ENCODE results near the gene USP11. TPM values are rescaled to one million over a fixed set of nuclear protein-coding genes. Genes with fewer than 3 reads are reported as not detected.

USP11 gene
- total RNA-seq, 2 donors from 2014 or later = 113 to 214 TPM

- Mint-ChIP-seq H3K27me3 (ENCODE audit: insufficient read depth) (no peaks in the 10 kb centered on the region), H3K9me3 (no peaks in the 10 kb centered on the region), H3K27ac (no peak overlapping the region), H3K4me3 (no peak overlapping the region), H3K4me1 (peaks cover 5% of the 10 kb centered on the region), H3K36me3 (ENCODE audit: low read depth) (peaks cover 85% of the 10 kb centered on the region)
- Histone ChIP-seq H3K27me3 (ENCODE audit: control insufficient read depth, insufficient read depth, low read length, poor library complexity, severe bottlenecking) (no peaks in the 10 kb centered on the region), H3K4me3 (ENCODE audit: low read length) (no peak overlapping the region), H3K4me1 (ENCODE audit: control insufficient read depth, insufficient read depth, low read length) (no peaks in the 10 kb centered on the region), H3K27ac (ENCODE audit: low read depth, low read length) (no peak overlapping the region), H3K9me3 (ENCODE audit: control insufficient read depth, low read length) (no peaks in the 10 kb centered on the region), H3K9ac (ENCODE audit: extremely low read depth, low read length, poor library complexity, severe bottlenecking) (no peak overlapping the region), H3K36me3 (ENCODE audit: control insufficient read depth, insufficient read depth, low read length) (peaks cover 34% of the 10 kb centered on the region)
- TF ChIP-seq CTCF (conservative IDR thresholded peaks at IDR 0.05) = no peak
- no peak for DNase-seq
- 93% methylated on average over 14 of the region's 14 CpGs; no CpG with 5 or more reads in 1 of the 2 experiments for WGBS, 2 experiments (ENCODE audit: insufficient coverage in 1 of 2, insufficient read length in 1 of 2)
Observed at GRCh38 chrX:47243351-47243750, 10.5 kb downstream of the USP11 start.

GRCh38 chrX:47244676-47245075, 11.9 kb downstream of the USP11 start:
- H3K9me3 Mint-ChIP-seq = no peaks in the 10 kb centered on the region
- no peak for DNase-seq
- H3K4me3 ChIP-seq (ENCODE audit: low read length) = no peak overlapping the region
- 96 to 100% methylated on average over 4 to 11 of the region's 16 CpGs for WGBS, 2 experiments (ENCODE audit: insufficient coverage in 1 of 2, insufficient read length in 1 of 2)
- H3K4me3 Mint-ChIP-seq = no peak overlapping the region
- H3K27ac Mint-ChIP-seq = no peak overlapping the region
- no peaks in the 10 kb centered on the region for H3K9me3 ChIP-seq (ENCODE audit: control insufficient read depth, low read length)
- no peak for TF ChIP-seq CTCF (conservative IDR thresholded peaks at IDR 0.05)
- peaks cover 89% of the 10 kb centered on the region for H3K36me3 Mint-ChIP-seq (ENCODE audit: low read depth)
- H3K36me3 ChIP-seq (ENCODE audit: control insufficient read depth, insufficient read depth, low read length) = peaks cover 29% of the 10 kb centered on the region
- no peaks in the 10 kb centered on the region for H3K4me1 Mint-ChIP-seq
- H3K4me1 ChIP-seq (ENCODE audit: control insufficient read depth, insufficient read depth, low read length) = no peaks in the 10 kb centered on the region
- H3K27ac ChIP-seq (ENCODE audit: low read depth, low read length) = no peak overlapping the region
- H3K27me3 ChIP-seq (ENCODE audit: control insufficient read depth, insufficient read depth, low read length, poor library complexity, severe bottlenecking) = no peaks in the 10 kb centered on the region
- no peak overlapping the region for H3K9ac ChIP-seq (ENCODE audit: extremely low read depth, low read length, poor library complexity, severe bottlenecking)
- H3K27me3 Mint-ChIP-seq (ENCODE audit: insufficient read depth) = no peaks in the 10 kb centered on the region

GRCh38 chrX:47245156-47245555, 12.3 kb downstream of the USP11 start:
- Mint-ChIP-seq H3K27ac (no peak overlapping the region), H3K4me3 (no peak overlapping the region), H3K27me3 (ENCODE audit: insufficient read depth) (no peaks in the 10 kb centered on the region), H3K36me3 (ENCODE audit: low read depth) (peaks cover 84% of the 10 kb centered on the region), H3K9me3 (no peaks in the 10 kb centered on the region), H3K4me1 (no peaks in the 10 kb centered on the region)
- TF ChIP-seq CTCF (conservative IDR thresholded peaks at IDR 0.05) = no peak
- Histone ChIP-seq H3K27ac (ENCODE audit: low read depth, low read length) (no peak overlapping the region), H3K4me1 (ENCODE audit: control insufficient read depth, insufficient read depth, low read length) (no peaks in the 10 kb centered on the region), H3K27me3 (ENCODE audit: control insufficient read depth, insufficient read depth, low read length, poor library complexity, severe bottlenecking) (no peaks in the 10 kb centered on the region), H3K9me3 (ENCODE audit: control insufficient read depth, low read length) (no peaks in the 10 kb centered on the region), H3K9ac (ENCODE audit: extremely low read depth, low read length, poor library complexity, severe bottlenecking) (no peak overlapping the region), H3K4me3 (ENCODE audit: low read length) (no peak overlapping the region), H3K36me3 (ENCODE audit: control insufficient read depth, insufficient read depth, low read length) (peaks cover 25% of the 10 kb centered on the region)
- 80 to 96% methylated on average over 1 to 10 of the region's 10 CpGs for WGBS, 2 experiments (ENCODE audit: insufficient coverage in 1 of 2, insufficient read length in 1 of 2)
- no peak for DNase-seq

All from endodermal cell (in vitro differentiated cells).